ENCODE data around the gene MAP2. TPM values are rescaled to one million over a fixed set of nuclear protein-coding genes. Genes with fewer than 3 reads are reported as not detected.
A peak's percentile ranks its signal among the peaks of the same experiment; 100 is the strongest.

MAP2 gene
- total and polyA plus RNA-seq, 2 of the 8 experiments (the other 6 are each of a cell fraction or from before 2014, with no cell fraction given): 5.9 to 9.4 TPM

DNA sequence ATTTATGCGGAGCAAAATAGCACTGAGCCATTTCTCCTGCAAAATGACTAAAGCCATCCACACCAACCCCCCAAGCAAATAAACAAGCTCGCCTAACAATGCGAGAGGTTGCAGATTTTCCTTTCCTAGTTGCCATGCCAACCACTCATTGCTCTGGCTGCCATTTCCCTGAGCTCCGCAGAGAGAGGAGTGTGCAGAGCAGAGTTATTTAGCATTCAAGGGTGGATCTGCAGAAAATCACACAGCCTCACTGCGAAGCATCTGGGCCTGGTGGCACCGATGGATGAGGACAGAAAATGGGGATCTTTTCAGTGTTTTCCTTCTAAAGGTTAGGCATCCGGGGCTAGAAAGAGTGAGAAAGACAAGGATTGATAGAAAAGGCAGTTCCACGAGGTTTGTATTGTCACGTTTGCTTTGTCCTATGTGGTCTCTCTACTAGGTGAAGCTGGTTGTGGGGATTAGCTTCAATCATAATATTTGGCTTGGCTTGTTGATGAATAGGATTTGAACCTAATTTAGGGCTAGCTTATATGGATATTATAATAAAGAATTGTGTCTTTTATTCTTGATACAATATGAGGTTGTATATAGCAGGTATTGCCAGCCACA, 237.5 kb downstream of the MAP2 start:
- H3K4me2 ChIP-seq (ENCODE audit: insufficient read depth in 1 of 2, low read depth in 2 of 2, low read length in 2 of 2): peak overlapping the region; percentile 6 to 59; a peak in 3 of 4 replicates
- CTCF ChIA-PET (ENCODE audit: partially characterized antibody): interaction anchor here (1.1 kb wide), 1 partner anchor 83 kb away, joined by 4 read pairs; no protein-coding TSS in a partner anchor
- POLR2A ChIA-PET (ENCODE audit: partially characterized antibody): no interaction called here

More for the DNA sequence above, 237.5 kb downstream of the MAP2 start:
- Histone ChIP-seq H2BK12ac (ENCODE audit: low read depth, low read length) (no peak overlapping the region), H2BK15ac (ENCODE audit: low read length) (no peak overlapping the region), H3K79me1 (ENCODE audit: low read depth, low read length) (no peaks in the 10 kb centered on the region), H3K4me1 (replicated peaks in 1 of 4; ENCODE audit: control insufficient read depth in 3 of 4, insufficient read depth in 4 of 4, low read length in 3 of 4) (peaks cover 0 to 11% (median 4%) of the 10 kb centered on the region in 4 experiments; a peak in 5 of 7 replicates), H3K27me3 (replicated peaks in 1 of 4; ENCODE audit: control insufficient read depth in 3 of 4, extremely low read depth in 1 of 4, insufficient read depth in 3 of 4, low read length in 3 of 4) (no peaks in the 10 kb centered on the region), H3K79me2 (ENCODE audit: control insufficient read depth in 1 of 2, insufficient read depth in 2 of 2, low read length in 2 of 2) (no peaks in the 10 kb centered on the region), H4K8ac (ENCODE audit: extremely low read depth, insufficient read depth, low read length) (no peak overlapping the region), H4K91ac (replicated peaks; ENCODE audit: insufficient read length, low read length) (no peak overlapping the region), H4K20me1 (replicated peaks in 1 of 2; ENCODE audit: control insufficient read depth in 1 of 2, insufficient read depth in 2 of 2, low read length in 2 of 2) (no peaks in the 10 kb centered on the region), H3K9ac (replicated peaks in 1 of 4; ENCODE audit: extremely low read depth in 1 of 4, low read depth in 3 of 4, low read length in 3 of 4) (no peak overlapping the region; a peak in 1 of 7 replicates), H3K4me3 (ENCODE audit: extremely low read depth in 1 of 4, insufficient read depth in 2 of 4, low read depth in 3 of 4, low read length in 4 of 4) (peak overlapping the region in 2 of 4 experiments; percentile 26 to 48; a peak in 5 of 8 replicates), H3K23ac (ENCODE audit: insufficient read length) (no peak overlapping the region), H4K5ac (ENCODE audit: insufficient read length, low read depth, low read length) (no peak overlapping the region), H3K27ac (ENCODE audit: low read depth, low read length) (peak overlapping the region; percentile 48), H3K36me3 (ENCODE audit: control insufficient read depth in 2 of 4, insufficient read depth in 4 of 4, low read length in 3 of 4) (no peaks in the 10 kb centered on the region), H2BK120ac (replicated peaks; ENCODE audit: low read depth, low read length) (no peak overlapping the region), H2AFZ (ENCODE audit: low read length) (peak overlapping the region; percentile 100), H3K9me3 (ENCODE audit: insufficient read depth in 2 of 2, low read depth in 1 of 2, low read length in 1 of 2) (no peaks in the 10 kb centered on the region), H3K23me2 (ENCODE audit: low read depth, low read length) (no peaks in the 10 kb centered on the region), H2AK5ac (ENCODE audit: low read depth, low read length) (no peak overlapping the region), H2BK20ac (ENCODE audit: low read length) (no peak overlapping the region), H3K4ac (replicated peaks; ENCODE audit: insufficient read length, low read depth, low read length) (no peak overlapping the region), H3K18ac (ENCODE audit: extremely low read depth, low read length) (no peak overlapping the region), H3K14ac (ENCODE audit: insufficient read length) (no peak overlapping the region), H2BK5ac (ENCODE audit: low read depth, low read length) (no peak overlapping the region), H3K56ac (replicated peaks; ENCODE audit: insufficient read length, low read depth, low read length) (no peak overlapping the region)
- DNase-seq (ENCODE audit: low read depth in 1 of 2, low spot score in 2 of 2) (peak in 1 of 2 experiments; percentile 52), FAIRE-seq (peak; percentile 94)
- TF ChIP-seq BCL11A (IDR thresholded peaks at IDR 0.05; ENCODE audit: low read depth in 2 of 2, low read length in 2 of 2) (no peak), RAD21 (IDR thresholded peaks at IDR 0.05 in 1 of 2, conservative IDR thresholded peaks at IDR 0.05 in 1 of 2; ENCODE audit: low read depth in 2 of 2, low read length in 2 of 2) (peak in 1 of 2 experiments; percentile 6; a peak in 1 of 4 replicates), POU5F1 (IDR thresholded peaks at IDR 0.05; ENCODE audit: low read depth, low read length) (no peak), TAF1 (IDR thresholded peaks at IDR 0.05; ENCODE audit: low read depth, low read length) (0 out of 2 replicates have a peak, but pooled peaks have one; percentile 38), SP1 (IDR thresholded peaks at IDR 0.05; ENCODE audit: low read depth, low read length) (0 out of 2 replicates have a peak, but pooled peaks have one; percentile 18), KDM4A (IDR thresholded peaks at IDR 0.05; ENCODE audit: low read depth, low read length, severe bottlenecking) (no peak), KDM5A (IDR thresholded peaks at IDR 0.05; ENCODE audit: low read length) (no peak), TEAD4 (IDR thresholded peaks at IDR 0.05; ENCODE audit: low read depth, low read length) (0 out of 2 replicates have a peak, but pooled peaks have one; percentile 11), POLR2A (IDR thresholded peaks at IDR 0.05; ENCODE audit: control extremely low read depth in 1 of 2, low read depth in 2 of 2, low read length in 2 of 2) (peak in 1 of 2 experiments; percentile 22; a peak in 1 of 3 replicates), SUZ12 (IDR thresholded peaks at IDR 0.05; ENCODE audit: low read length) (no peak), YY1 (IDR thresholded peaks at IDR 0.05; ENCODE audit: low read depth, low read length) (peak; percentile 82), ASH2L (IDR thresholded peaks at IDR 0.05; ENCODE audit: low read length) (no peak), TCF12 (IDR thresholded peaks at IDR 0.05; ENCODE audit: low read depth, low read length) (no peak)
- TF ChIP-seq, protein P1, sequence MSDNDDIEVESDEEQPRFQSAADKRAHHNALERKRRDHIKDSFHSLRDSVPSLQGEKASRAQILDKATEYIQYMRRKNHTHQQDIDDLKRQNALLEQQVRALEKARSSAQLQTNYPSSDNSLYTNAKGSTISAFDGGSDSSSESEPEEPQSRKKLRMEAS (IDR thresholded peaks at IDR 0.05): no peak
- WGBS, 2 experiments (ENCODE audit: extremely low coverage in 1 of 2, insufficient coverage in 1 of 2, insufficient read length in 1 of 2, insufficient replicate concordance in 2 of 2, low coverage in 1 of 2, low lambda C conversion rate in 2 of 2, missing lambda C conversion rate in 1 of 2): 58% methylated on average over 9 of the region's 9 CpGs; no CpG with 5 or more reads in 1 of the 2 experiments

All from H1 (cell line).